Spleen (tissue), 11 donors: ENCODE measurements around the gene RIGI. TPM values are rescaled to one million over a fixed set of nuclear protein-coding genes. Genes with fewer than 3 reads are reported as not detected.
A peak's percentile ranks its signal among the peaks of the same experiment; 100 is the strongest.
"Not testable (repeated sequence)": the region's sequence is repeated elsewhere in the genome, so short reads cannot be mapped to it uniquely, and the experiment has no call there.

Experiments
- DNase-seq: peaks from one replicate; pipeline ENCODE4 v3.0.0-alpha.2; 2020
- H3K27ac ChIP-seq, 8 donors: fragments of 200-600 bp; sonication (generic) in 7 of 8; 1 replicate in 4 of 8; 2 replicates in 4 of 8; pipeline versions ENCODE4 v1.5.0 to v1.8.0; 2016 to 2021; ENCODE audit warnings: inconsistent platforms in 4 of 8, mild to moderate bottlenecking in 4 of 8, moderate library complexity in 1 of 8
- H3K27me3 ChIP-seq, 7 donors: fragments of 200-600 bp; sonication (generic) in 6 of 7; replicated peaks in 1 of 7; 1 replicate in 4 of 7; 2 replicates in 3 of 7; pipeline versions ENCODE4 v1.5.0 to v1.8.0; 2016 to 2021; ENCODE audit warnings: inconsistent platforms in 3 of 7, mild to moderate bottlenecking in 1 of 7
- H3K36me3 ChIP-seq, 6 donors: fragments of 200-600 bp; sonication (generic) in 5 of 6; 1 replicate in 4 of 6; 2 replicates in 2 of 6; pipeline versions ENCODE4 v1.5.0 to v1.8.0; 2016 to 2021; ENCODE audit warnings: inconsistent platforms in 2 of 6
- H3K4me1 ChIP-seq, 6 donors: fragments of 200-600 bp; sonication (generic) in 5 of 6; 1 replicate in 3 of 6; 2 replicates in 3 of 6; pipeline versions ENCODE4 v1.5.0 to v1.8.0; 2016 to 2021; ENCODE audit warnings: inconsistent platforms in 3 of 6
- H3K4me3 ChIP-seq, 8 donors: fragments of 200-600 bp; sonication (generic) in 7 of 8; 1 replicate in 4 of 8; 2 replicates in 4 of 8; pipeline versions ENCODE4 v1.5.0 to v1.8.0; 2016 to 2021; ENCODE audit warnings: inconsistent platforms in 4 of 8, mild to moderate bottlenecking in 4 of 8, moderate library complexity in 2 of 8
- H3K9me3 ChIP-seq, 8 donors: fragments of 200-600 bp; sonication (generic) in 7 of 8; 1 replicate in 4 of 8; 2 replicates in 4 of 8; pipeline versions ENCODE4 v1.5.0 to v1.8.0; 2016 to 2021; ENCODE audit warnings: inconsistent platforms in 4 of 8
- CTCF ChIP-seq, 11 experiments: fragments of 200-600 bp in 7 of 11; fragments of 450-650 bp in 4 of 11; sonication (generic) in 4 of 11; IDR thresholded peaks in 8 of 11; conservative IDR thresholded peaks in 3 of 11; 1 replicate in 7 of 11; 2 replicates in 4 of 11; pipeline versions ENCODE4 v1.4.0 to v1.8.0; 2016 to 2021; ENCODE audit warnings: antibody characterized with exemption in 11 of 11, inconsistent platforms in 4 of 11, mild to moderate bottlenecking in 1 of 11
- POLR2A ChIP-seq, 3 donors: fragments of 450-650 bp; IDR thresholded peaks; one replicate each; pipeline ENCODE4 v1.5.1; 2017; ENCODE audit warnings: antibody characterized with exemption in 3 of 3, mild to moderate bottlenecking in 1 of 3
- POLR2AphosphoS5 ChIP-seq, 3 donors: sonication (generic); formaldehyde crosslinking; IDR thresholded peaks; one replicate each; pipeline ENCODE4 v1.5.1; 2017; ENCODE audit warnings: antibody characterized with exemption in 3 of 3
- WGBS, 5 donors: extraction: QIAGEN DNeasy Blood & Tissue Kit in 3 of 5; methylation state at CpG; one replicate each; pipeline versions ENCODE4 v1.1.5 to v1.1.7; 2013 to 2018; 5-methylcytosine and 5-hydroxymethylcytosine counted together
- intact Hi-C: fragments of 100-400 bp; cut with DNase I; formaldehyde crosslinking; loops from one replicate; pipeline ENCODE4 v1.15.0; 2023; ENCODE audit warnings: low total_unique reads
- polyA plus RNA-seq, 3 donors: library from polyadenylated mRNA; stranded (reverse); fragments of 200-250 nt; gene quantifications; one replicate each; pipeline ENCODE4 v1.2.1, GENCODE V29; 2013
- total RNA-seq, 7 donors: library from RNA; depleted of rRNA in 3 of 7; stranded (reverse); fragments of >200 nt in 3 of 7; fragmentation: NEBNext Ultra II Directional in 4 of 7; extraction: Animal tissue kit (Norgen Biotek cat#: 25700) in 4 of 7; gene quantifications; one replicate each; pipeline versions ENCODE4 v1.1.0 to v1.2.1, GENCODE V29; 2016 to 2021
- donor health status: healthy with polysubstance abuse.
- donor health status: DM: no; HTN: no; CAD: no; lungs with moderate emphysema.
- donor health status: DM: no; HTN: no; CAD: no.
- donor health status: Bipolar disorder and iron deficiency.
- donor health status: healthy.
- donor health status: DM: no; HTN: no; CAD: no.
- donor health status: DM: yes; HTN: yes; CAD: no.

RIGI gene
- total and polyA plus RNA-seq, 10 donors = 6.5 to 24.4 (median 16.4) TPM

GRCh38 chr9:32525709-32526030 is 326 bp downstream of the RIGI start:
- intact Hi-C loops = no loop called here
- peaks cover 0 to under 1% (median 0%) of the 10 kb centered on the region in 8 donors for H3K9me3 ChIP-seq
- WGBS, 5 donors = 0 to 3% (median 1%) methylated on average over 4 of the region's 4 CpGs
- no peak for TF ChIP-seq POLR2AphosphoS5 (IDR thresholded peaks at IDR 0.05)
- no peak for TF ChIP-seq CTCF (IDR thresholded peaks at IDR 0.05 in 8 of 11, conservative IDR thresholded peaks at IDR 0.05 in 3 of 11)
- no peak for TF ChIP-seq POLR2A (IDR thresholded peaks at IDR 0.05)
- H3K36me3 ChIP-seq = no peaks in the 10 kb centered on the region
- no peaks in the 10 kb centered on the region for H3K27me3 ChIP-seq
- peaks cover 25 to 63% (median 36%) of the 10 kb centered on the region in 6 donors for H3K4me1 ChIP-seq
- no peak for DNase-seq
- peak overlapping the region; percentile 79 to 94 (median 91) for H3K27ac ChIP-seq
- peak overlapping the region; percentile 60 to 90 (median 82) for H3K4me3 ChIP-seq

GRCh38 chr9:32524892-32525708 is 896 bp downstream of the RIGI start:
- intact Hi-C loops = no loop called here
- 28 to 42% (median 33%) methylated on average over 22 of the region's 22 CpGs for WGBS, 5 donors
- no peak for TF ChIP-seq CTCF (IDR thresholded peaks at IDR 0.05 in 8 of 11, conservative IDR thresholded peaks at IDR 0.05 in 3 of 11)
- TF ChIP-seq POLR2AphosphoS5 (IDR thresholded peaks at IDR 0.05) = no peak
- no peak for TF ChIP-seq POLR2A (IDR thresholded peaks at IDR 0.05)
- peak overlapping the region; percentile 60 to 90 (median 82) for H3K4me3 ChIP-seq
- H3K9me3 ChIP-seq = no peaks in the 10 kb centered on the region
- peak overlapping the region; percentile 79 to 94 (median 91) for H3K27ac ChIP-seq
- H3K36me3 ChIP-seq = peaks cover 0 to 4% (median 0%) of the 10 kb centered on the region in 6 donors
- peaks cover 25 to 69% (median 36%) of the 10 kb centered on the region in 6 donors for H3K4me1 ChIP-seq
- peak; percentile 77 for DNase-seq
- no peaks in the 10 kb centered on the region for H3K27me3 ChIP-seq

- DNase-seq, intact Hi-C loops, H3K9me3 ChIP-seq, H3K27me3 ChIP-seq, H3K36me3 ChIP-seq: not testable (repeated sequence)
- peaks cover 25 to 72% (median 36%) of the 10 kb centered on the region in 6 donors for H3K4me1 ChIP-seq
- peak overlapping the region in 6 of 8 donors; percentile 79 to 94 (median 92) for H3K27ac ChIP-seq
- 83 to 90% (median 84%) methylated on average over 10 to 11 of the region's 11 CpGs for WGBS, 5 donors
- H3K4me3 ChIP-seq = peak overlapping the region; percentile 60 to 90 (median 82)
These were observed 1.5 kb downstream of the RIGI start for GRCh38 chr9:32524558-32524891.

DNA sequence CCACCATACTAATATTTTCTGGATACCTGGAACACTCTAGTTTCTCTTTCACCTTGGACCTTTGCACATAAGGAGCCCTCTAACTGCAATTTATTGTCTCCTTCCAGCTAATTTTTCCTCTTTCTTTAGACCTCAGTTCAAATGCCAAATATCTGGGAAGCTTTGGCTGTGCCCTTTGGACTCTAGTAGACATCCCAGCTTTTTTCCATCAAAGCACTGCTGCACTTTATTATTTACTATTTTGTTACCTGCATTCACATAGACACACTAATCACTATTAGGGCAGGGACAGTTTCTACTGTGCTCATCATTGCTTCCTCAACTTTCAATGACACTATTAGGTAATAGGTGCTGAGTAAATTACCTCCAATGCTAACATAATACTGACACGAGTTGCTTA is 2.1 kb downstream of the RIGI start:
- peaks cover 25 to 73% (median 36%) of the 10 kb centered on the region in 6 donors for H3K4me1 ChIP-seq
- 39 to 87% (median 72%) methylated on average over 1 of the region's 1 CpG for WGBS, 5 donors
- DNase-seq = no peak
- no peak for TF ChIP-seq POLR2A (IDR thresholded peaks at IDR 0.05)
- no peak for TF ChIP-seq CTCF (IDR thresholded peaks at IDR 0.05 in 8 of 11, conservative IDR thresholded peaks at IDR 0.05 in 3 of 11)
- no peak for TF ChIP-seq POLR2AphosphoS5 (IDR thresholded peaks at IDR 0.05)
- H3K9me3 ChIP-seq = peaks cover 0 to 4% (median under 1%) of the 10 kb centered on the region in 8 donors
- H3K4me3 ChIP-seq = peak overlapping the region in 2 of 8 donors; percentile 9 to 81
- no peaks in the 10 kb centered on the region for H3K27me3 ChIP-seq
- intact Hi-C loops = no loop called here
- H3K36me3 ChIP-seq = peaks cover 0 to 8% (median 0%) of the 10 kb centered on the region in 6 donors
- no peak overlapping the region for H3K27ac ChIP-seq
